ENCODE results near the gene HS6ST3.

Gene HS6ST3

GRCh38 chr13:96581741-96582140 lies 491.8 kb downstream of the HS6ST3 start:
- no peak for TF ChIP-seq ZBTB7A (IDR thresholded peaks at IDR 0.05; ENCODE audit: low read depth)
- TF ChIP-seq TAF1 (IDR thresholded peaks at IDR 0.05; ENCODE audit: low read depth): no peak
- TF ChIP-seq EP300 (IDR thresholded peaks at IDR 0.05; ENCODE audit: borderline replicate concordance): no peak
- TF ChIP-seq YY1 (IDR thresholded peaks at IDR 0.05; ENCODE audit: low read depth): no peak
- TF ChIP-seq FOXM1 (IDR thresholded peaks at IDR 0.05; ENCODE audit: borderline replicate concordance, low read depth): no peak
- no peak for TF ChIP-seq EGR1 (IDR thresholded peaks at IDR 0.05)
- no peak for TF ChIP-seq REST (IDR thresholded peaks at IDR 0.05; ENCODE audit: low read depth)
- no peak for TF ChIP-seq RAD21 (IDR thresholded peaks at IDR 0.05; ENCODE audit: low read depth)
- TF ChIP-seq USF1 (IDR thresholded peaks at IDR 0.05): no peak
- TF ChIP-seq TEAD4 (IDR thresholded peaks at IDR 0.05): no peak
- TF ChIP-seq MAX (IDR thresholded peaks at IDR 0.05): no peak
- no peak for TF ChIP-seq CREB1 (IDR thresholded peaks at IDR 0.05; ENCODE audit: low read depth)
- no peak for TF ChIP-seq TCF12 (IDR thresholded peaks at IDR 0.05; ENCODE audit: low read depth)
- TF ChIP-seq CEBPB (IDR thresholded peaks at IDR 0.05): no peak

GRCh38 chr13:96615252-96615651 lies 525.3 kb downstream of the HS6ST3 start:
- TF ChIP-seq TCF12 (IDR thresholded peaks at IDR 0.05; ENCODE audit: low read depth): no peak
- no peak for TF ChIP-seq TEAD4 (IDR thresholded peaks at IDR 0.05)
- no peak for TF ChIP-seq TAF1 (IDR thresholded peaks at IDR 0.05; ENCODE audit: low read depth)
- no peak for TF ChIP-seq NFIC (IDR thresholded peaks at IDR 0.05)
- no peak for TF ChIP-seq FOXM1 (IDR thresholded peaks at IDR 0.05; ENCODE audit: borderline replicate concordance, low read depth)
- no peak for TF ChIP-seq CREB1 (IDR thresholded peaks at IDR 0.05; ENCODE audit: low read depth)

- TF ChIP-seq MAX (IDR thresholded peaks at IDR 0.05) (no peak), ZBTB7A (IDR thresholded peaks at IDR 0.05; ENCODE audit: low read depth) (no peak), TAF1 (IDR thresholded peaks at IDR 0.05; ENCODE audit: low read depth) (no peak), USF1 (IDR thresholded peaks at IDR 0.05) (no peak), CEBPB (IDR thresholded peaks at IDR 0.05) (no peak), TCF12 (IDR thresholded peaks at IDR 0.05; ENCODE audit: low read depth) (no peak), YY1 (IDR thresholded peaks at IDR 0.05; ENCODE audit: low read depth) (no peak), REST (IDR thresholded peaks at IDR 0.05; ENCODE audit: low read depth) (no peak), NFIC (IDR thresholded peaks at IDR 0.05) (no peak), TEAD4 (IDR thresholded peaks at IDR 0.05) (no peak)
These were observed 527.6 kb downstream of the HS6ST3 start for GRCh38 chr13:96617528-96617927.

- no peak for TF ChIP-seq USF1 (IDR thresholded peaks at IDR 0.05)
- TF ChIP-seq NFIC (IDR thresholded peaks at IDR 0.05): no peak
- TF ChIP-seq REST (IDR thresholded peaks at IDR 0.05; ENCODE audit: low read depth): no peak
- TF ChIP-seq EP300 (IDR thresholded peaks at IDR 0.05; ENCODE audit: borderline replicate concordance): no peak
- no peak for TF ChIP-seq MAX (IDR thresholded peaks at IDR 0.05)
- no peak for TF ChIP-seq TCF12 (IDR thresholded peaks at IDR 0.05; ENCODE audit: low read depth)
- TF ChIP-seq ZBTB7A (IDR thresholded peaks at IDR 0.05; ENCODE audit: low read depth): no peak
- TF ChIP-seq CREB1 (IDR thresholded peaks at IDR 0.05; ENCODE audit: low read depth): no peak
- no peak for TF ChIP-seq TAF1 (IDR thresholded peaks at IDR 0.05; ENCODE audit: low read depth)
- TF ChIP-seq CEBPB (IDR thresholded peaks at IDR 0.05): no peak
- TF ChIP-seq EGR1 (IDR thresholded peaks at IDR 0.05): no peak
- TF ChIP-seq FOXM1 (IDR thresholded peaks at IDR 0.05; ENCODE audit: borderline replicate concordance, low read depth): no peak
- TF ChIP-seq YY1 (IDR thresholded peaks at IDR 0.05; ENCODE audit: low read depth): no peak
- no peak for TF ChIP-seq RAD21 (IDR thresholded peaks at IDR 0.05; ENCODE audit: low read depth)
- TF ChIP-seq TEAD4 (IDR thresholded peaks at IDR 0.05): no peak
These were observed 531.8 kb downstream of the HS6ST3 start for GRCh38 chr13:96621634-96622183.
